Hepatocyte (in vitro differentiated cells): ENCODE measurements around the gene HOXD9. TPM values are rescaled to one million over a fixed set of nuclear protein-coding genes. Genes with fewer than 3 reads are reported as not detected.

Source experiments
- DNase-seq: peaks from one replicate; pipeline ENCODE4 v3.0.0-alpha.2; 2016; ENCODE audit warnings: low spot score
- H2AFZ ChIP-seq: fragments of 200-600 bp; sonication (generic); 2 replicates; pipeline ENCODE4 v1.6.0; 2016; ENCODE audit warnings: antibody characterized with exemption, mild to moderate bottlenecking
- H3K27ac ChIP-seq: fragments of 200-600 bp; sonication (generic); 2 replicates; pipeline ENCODE4 v1.5.1; 2016; ENCODE audit warnings: mild to moderate bottlenecking
- H3K27me3 ChIP-seq: fragments of 200-600 bp; sonication (generic); 2 replicates; pipeline ENCODE4 v1.6.1; 2016
- H3K36me3 ChIP-seq: fragments of 200-600 bp; sonication (generic); replicated peaks from 2 replicates; pipeline ENCODE4 v1.5.1; 2016; ENCODE audit warnings: low read depth; ENCODE audit not compliant: insufficient read depth
- H3K4me1 ChIP-seq: fragments of 200-600 bp; sonication (generic); 2 replicates; pipeline ENCODE4 v1.5.1; 2016; ENCODE audit warnings: mild to moderate bottlenecking, moderate library complexity; ENCODE audit not compliant: insufficient read depth
- H3K4me2 ChIP-seq: fragments of 200-600 bp; sonication (generic); 2 replicates; pipeline ENCODE4 v1.6.0; 2016
- H3K4me3 ChIP-seq: fragments of 200-600 bp; sonication (generic); 2 replicates; pipeline ENCODE4 v1.5.1; 2016; ENCODE audit warnings: mild to moderate bottlenecking
- H3K79me2 ChIP-seq: fragments of 200-600 bp; sonication (generic); 2 replicates; pipeline ENCODE4 v1.6.0; 2017; ENCODE audit warnings: mild to moderate bottlenecking
- H3K9me2 ChIP-seq: fragments of 200-600 bp; sonication (generic); replicated peaks from 2 replicates; pipeline ENCODE4 v1.6.0; 2017; ENCODE audit warnings: mild to moderate bottlenecking; ENCODE audit not compliant: insufficient read depth
- H3K9me3 ChIP-seq: fragments of 200-600 bp; sonication (generic); 2 replicates; pipeline ENCODE4 v1.5.1; 2016; ENCODE audit warnings: low read depth, mild to moderate bottlenecking
- H4K20me1 ChIP-seq: fragments of 200-600 bp; sonication (generic); 2 replicates; pipeline ENCODE4 v1.6.0; 2016; ENCODE audit warnings: mild to moderate bottlenecking; ENCODE audit not compliant: insufficient read depth, poor library complexity, severe bottlenecking
- EZH2 ChIP-seq: fragments of 200-600 bp; sonication (generic); IDR thresholded peaks from 2 replicates; pipeline ENCODE4 v1.6.1; 2016; ENCODE audit warnings: antibody characterized with exemption, mild to moderate bottlenecking, borderline replicate concordance
- EZH2phosphoT487 ChIP-seq: fragments of 200-600 bp; sonication (generic); IDR thresholded peaks from one replicate; pipeline ENCODE4 v1.6.1; 2018; ENCODE audit warnings: antibody characterized with exemption, mild to moderate bottlenecking, low read depth, moderate library complexity; ENCODE audit not compliant: unreplicated experiment, severe bottlenecking
- WGBS: methylation state at CpG from one replicate; pipeline ENCODE4 v1.1.6; 2016; ENCODE audit warnings: low lambda C conversion rate; ENCODE audit errors: missing lambda C conversion rate; 5-methylcytosine and 5-hydroxymethylcytosine counted together
- microRNA counts: library from miRNA; unstranded; fragments of <30 nt; microRNA quantifications from one replicate; lab custom pipeline; 2017
- microRNA-seq: library from miRNA; unstranded; fragments of <30 nt; microRNA quantifications from one replicate; pipeline ENCODE4, GENCODE V29; 2017
- polyA plus RNA-seq: library from polyadenylated mRNA; unstranded; fragments of >200 nt; fragmentation: Nextera tagmentation; extraction: Ambion mirVana; gene quantifications from 2 replicates; pipeline ENCODE4 v1.2.1, GENCODE V29; 2016
- small RNA-seq: library from RNA; depleted of rRNA; stranded (forward); fragments of <200 nt; gene quantifications from one replicate; pipeline ENCODE3, GENCODE V24; 2014
- total RNA-seq: library from RNA; depleted of rRNA; stranded (reverse); fragments of >200 nt; gene quantifications from 2 replicates; pipeline ENCODE4 v1.2.3, GENCODE V29; 2014
- TF ChIP-seq, protein P1 (sequence below): fragments of 200-600 bp; sonication (generic); IDR thresholded peaks from 2 replicates; pipeline ENCODE4 v1.5.1; 2016; ENCODE audit warnings: antibody characterized with exemption, mild to moderate bottlenecking; ENCODE audit not compliant: poor library complexity

Gene HOXD9
- total and polyA plus RNA-seq, 2 experiments from 2014 or later: 2.9 to 4.7 TPM

DNA sequence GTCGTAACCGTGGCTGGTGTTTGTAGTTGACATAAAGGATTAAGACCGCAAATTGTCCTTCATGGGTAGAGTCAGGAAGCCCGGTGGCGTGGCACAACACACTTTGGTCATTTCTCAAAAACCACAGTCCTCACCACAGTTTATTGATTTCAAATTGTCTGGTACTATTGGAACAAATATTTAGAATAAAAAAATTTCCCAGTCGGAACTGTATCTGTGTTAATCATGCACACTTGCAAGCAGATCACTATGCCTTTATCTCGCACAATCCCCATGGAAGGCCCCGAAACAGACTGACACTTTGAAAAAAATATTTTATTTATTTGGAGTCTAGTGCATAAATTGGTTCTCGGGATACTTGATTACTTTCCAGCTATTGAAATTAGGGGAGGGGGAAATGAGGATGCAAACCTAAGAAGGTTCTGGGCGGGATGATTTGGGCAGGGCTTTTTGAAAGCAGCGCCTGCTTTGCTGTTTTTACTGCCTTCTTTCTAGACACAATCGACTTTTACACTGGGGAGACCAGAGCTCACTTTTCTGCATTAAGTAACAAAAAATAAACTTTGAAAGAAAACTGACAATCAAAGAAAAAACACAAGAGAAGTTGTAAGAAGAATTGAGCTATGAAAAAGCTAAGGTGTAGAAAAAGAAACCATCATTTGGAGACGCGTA is 50.5 kb downstream of the HOXD9 start:
- no peak overlapping the region for H3K4me3 ChIP-seq
- 25% methylated on average over 14 of the region's 14 CpGs for WGBS
- no peak overlapping the region for H3K4me2 ChIP-seq
- H3K27me3 ChIP-seq: peaks cover 100% of the 10 kb centered on the region
- H3K36me3 ChIP-seq: no peaks in the 10 kb centered on the region
- H2AFZ ChIP-seq: no peak overlapping the region
- H4K20me1 ChIP-seq: no peaks in the 10 kb centered on the region
- H3K79me2 ChIP-seq: no peaks in the 10 kb centered on the region
- TF ChIP-seq EZH2: no peak
- TF ChIP-seq, protein P1, sequence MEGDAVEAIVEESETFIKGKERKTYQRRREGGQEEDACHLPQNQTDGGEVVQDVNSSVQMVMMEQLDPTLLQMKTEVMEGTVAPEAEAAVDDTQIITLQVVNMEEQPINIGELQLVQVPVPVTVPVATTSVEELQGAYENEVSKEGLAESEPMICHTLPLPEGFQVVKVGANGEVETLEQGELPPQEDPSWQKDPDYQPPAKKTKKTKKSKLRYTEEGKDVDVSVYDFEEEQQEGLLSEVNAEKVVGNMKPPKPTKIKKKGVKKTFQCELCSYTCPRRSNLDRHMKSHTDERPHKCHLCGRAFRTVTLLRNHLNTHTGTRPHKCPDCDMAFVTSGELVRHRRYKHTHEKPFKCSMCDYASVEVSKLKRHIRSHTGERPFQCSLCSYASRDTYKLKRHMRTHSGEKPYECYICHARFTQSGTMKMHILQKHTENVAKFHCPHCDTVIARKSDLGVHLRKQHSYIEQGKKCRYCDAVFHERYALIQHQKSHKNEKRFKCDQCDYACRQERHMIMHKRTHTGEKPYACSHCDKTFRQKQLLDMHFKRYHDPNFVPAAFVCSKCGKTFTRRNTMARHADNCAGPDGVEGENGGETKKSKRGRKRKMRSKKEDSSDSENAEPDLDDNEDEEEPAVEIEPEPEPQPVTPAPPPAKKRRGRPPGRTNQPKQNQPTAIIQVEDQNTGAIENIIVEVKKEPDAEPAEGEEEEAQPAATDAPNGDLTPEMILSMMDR: no peak
- TF ChIP-seq EZH2phosphoT487: no peak
- DNase-seq: no peak
- peaks cover 12% of the 10 kb centered on the region for H3K4me1 ChIP-seq
- H3K9me2 ChIP-seq: no peaks in the 10 kb centered on the region
- no peak overlapping the region for H3K27ac ChIP-seq
- no peaks in the 10 kb centered on the region for H3K9me3 ChIP-seq

DNA sequence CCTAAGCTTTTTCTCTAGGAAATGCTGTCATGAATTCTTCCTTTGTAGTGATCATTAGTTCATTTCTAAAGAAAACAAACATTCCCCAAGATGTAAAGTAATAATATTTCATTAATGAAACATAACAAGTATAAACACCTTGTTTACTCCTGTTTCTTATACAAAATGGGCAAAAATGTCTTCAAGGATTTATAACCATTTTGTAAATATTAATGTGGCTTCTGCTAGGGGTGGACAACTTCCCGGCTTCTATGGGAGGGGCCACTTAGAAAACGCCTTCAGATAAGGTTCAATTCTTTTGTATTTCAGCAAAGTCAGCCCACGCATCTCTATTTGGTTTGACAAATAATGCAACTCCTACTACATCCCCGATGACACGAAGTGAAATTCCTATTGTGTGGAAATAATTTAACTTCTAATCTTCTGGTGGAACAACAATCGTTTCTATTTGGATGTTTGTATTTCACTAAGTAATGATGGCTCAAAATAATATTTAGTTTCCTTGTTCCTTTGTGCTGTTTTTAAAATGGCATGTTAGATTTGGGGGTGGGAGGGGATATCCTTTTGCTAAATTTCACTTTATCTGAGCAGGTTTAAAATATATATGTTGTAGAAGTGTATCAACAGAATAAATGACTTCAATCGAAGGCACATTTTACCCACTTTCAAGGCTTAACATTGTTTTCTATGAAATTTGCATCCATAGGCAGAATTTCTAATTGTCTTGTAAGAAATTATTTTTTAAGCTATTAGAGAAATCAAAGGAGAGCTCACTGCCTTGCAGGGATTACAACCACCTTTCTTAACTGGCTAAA is 51.3 kb downstream of the HOXD9 start:
- no peaks in the 10 kb centered on the region for H3K36me3 ChIP-seq
- H3K9me2 ChIP-seq: no peaks in the 10 kb centered on the region
- peak overlapping the region; percentile 62 for H3K4me2 ChIP-seq
- H3K4me3 ChIP-seq: no peak overlapping the region
- no peaks in the 10 kb centered on the region for H3K79me2 ChIP-seq
- H3K27me3 ChIP-seq: peaks cover 100% of the 10 kb centered on the region
- 22% methylated on average over 7 of the region's 7 CpGs for WGBS
- no peaks in the 10 kb centered on the region for H3K9me3 ChIP-seq
- no peaks in the 10 kb centered on the region for H4K20me1 ChIP-seq
- peak; percentile 57 for TF ChIP-seq EZH2phosphoT487
- TF ChIP-seq, protein P1: no peak
- no peak for DNase-seq
- no peak overlapping the region for H3K27ac ChIP-seq
- H3K4me1 ChIP-seq: peaks cover 17% of the 10 kb centered on the region
- H2AFZ ChIP-seq: no peak overlapping the region

DNA sequence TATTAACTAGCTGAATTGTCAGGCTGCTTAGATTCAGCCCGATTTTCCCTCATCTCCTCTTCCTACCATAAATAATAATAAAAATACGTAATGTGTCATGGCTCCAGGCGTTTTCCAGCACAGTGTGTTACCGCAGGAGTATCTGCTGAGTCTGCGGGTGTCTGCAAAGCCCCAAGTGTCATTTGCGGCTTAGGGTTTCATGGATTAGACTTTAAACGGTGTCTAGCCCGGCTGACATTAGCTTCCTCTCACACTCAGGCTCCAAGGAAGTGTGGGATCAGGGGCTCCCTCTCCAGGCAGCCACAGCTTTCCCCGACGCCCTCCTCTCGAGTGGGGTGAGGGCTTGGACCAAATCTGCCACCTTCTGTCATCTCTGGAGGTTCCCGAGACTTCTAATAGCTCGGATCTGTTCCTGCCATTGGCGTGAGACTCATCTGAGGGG is 51.9 kb downstream of the HOXD9 start:
- peaks cover 17% of the 10 kb centered on the region for H3K4me1 ChIP-seq
- peaks cover 100% of the 10 kb centered on the region for H3K27me3 ChIP-seq
- TF ChIP-seq EZH2: no peak
- H3K27ac ChIP-seq: no peak overlapping the region
- peak overlapping the region; percentile 62 for H3K4me2 ChIP-seq
- H2AFZ ChIP-seq: no peak overlapping the region
- no peak for DNase-seq
- WGBS: 3% methylated on average over 14 of the region's 14 CpGs
- no peaks in the 10 kb centered on the region for H3K79me2 ChIP-seq
- no peaks in the 10 kb centered on the region for H3K36me3 ChIP-seq
- H3K9me2 ChIP-seq: no peaks in the 10 kb centered on the region
- no peaks in the 10 kb centered on the region for H4K20me1 ChIP-seq
- H3K4me3 ChIP-seq: no peak overlapping the region
- H3K9me3 ChIP-seq: no peaks in the 10 kb centered on the region

MicroRNAs within 50 kb of the gene (microRNA counts, 767-probe panel; counts per million panel counts)
- microRNA hsa-miR-10b-5p (lab: Ali Mortazavi, UCI): not detected

Small RNA genes lying within 50 kb of the gene (microRNA-seq; reads per million reads assigned to microRNA genes)
- 2,080 reads per million, percentile 84 among the genes with 10 or more reads in this experiment for gene MIR10B

Small RNA genes lying within 50 kb of the gene (small RNA-seq; reads per million reads assigned to genes)
- 9,548 reads per million, percentile 100 among the genes with 10 or more reads in this experiment for gene MIR10B

Other genes starting within 250 kb of the HOXD9 start
- gene LNPK, start 120.5 kb upstream of the HOXD9 start, total RNA-seq: 48.5 and 49.2 TPM in 2 replicates
- 11.7 and 15.4 TPM in 2 replicates for gene LNPK, start 120.5 kb upstream of the HOXD9 start, polyA plus RNA-seq
- gene EVX2, start 38.8 kb upstream of the HOXD9 start, total RNA-seq: 3.5 and 3.7 TPM in 2 replicates
- 1.3 and 1.7 TPM in 2 replicates for gene EVX2, start 38.8 kb upstream of the HOXD9 start, polyA plus RNA-seq
- gene HOXD13, start 30.0 kb upstream of the HOXD9 start, total RNA-seq: 33.9 and 37.2 TPM in 2 replicates
- gene HOXD13, start 30.0 kb upstream of the HOXD9 start, polyA plus RNA-seq: 19.3 and 24.7 TPM in 2 replicates
- gene HOXD12, start 22.9 kb upstream of the HOXD9 start, total RNA-seq: 17.9 and 29.0 TPM in 2 replicates
- 3.1 and 3.3 TPM in 2 replicates for gene HOXD12, start 22.9 kb upstream of the HOXD9 start, polyA plus RNA-seq
- 5.7 and 6.3 TPM in 2 replicates for gene HOXD11, start 15.4 kb upstream of the HOXD9 start, total RNA-seq
- gene HOXD11, start 15.4 kb upstream of the HOXD9 start, polyA plus RNA-seq: 9.9 and 11.5 TPM in 2 replicates
- 8.5 and 11.7 TPM in 2 replicates for gene HOXD10, start 5.9 kb upstream of the HOXD9 start, total RNA-seq
- 5.1 and 9.9 TPM in 2 replicates for gene HOXD10, start 5.9 kb upstream of the HOXD9 start, polyA plus RNA-seq
- 1.3 TPM in 2 replicates for gene HOXD8, start 7.0 kb downstream of the HOXD9 start, total RNA-seq
- 0.77 TPM in 1 of 2 replicates, not detected in the other for gene HOXD8, start 7.0 kb downstream of the HOXD9 start, polyA plus RNA-seq
- gene HOXD4, start 28.8 kb downstream of the HOXD9 start, total RNA-seq: 0.40 and 0.70 TPM in 2 replicates
- gene HOXD4, start 28.8 kb downstream of the HOXD9 start, polyA plus RNA-seq: 0.13 TPM in 1 of 2 replicates, not detected in the other
- 0.13 and 0.20 TPM in 2 replicates for gene HOXD3, start 34.6 kb downstream of the HOXD9 start, total RNA-seq
- 0.41 TPM in 1 of 2 replicates, not detected in the other for gene HOXD3, start 34.6 kb downstream of the HOXD9 start, polyA plus RNA-seq
- gene HOXD1, start 65.9 kb downstream of the HOXD9 start, total RNA-seq: not detected in 2 replicates
- not detected in 2 replicates for gene HOXD1, start 65.9 kb downstream of the HOXD9 start, polyA plus RNA-seq
- gene MTX2, start 146.7 kb downstream of the HOXD9 start, total RNA-seq: 38.6 and 42.5 TPM in 2 replicates
- gene MTX2, start 146.7 kb downstream of the HOXD9 start, polyA plus RNA-seq: 54.8 and 61.5 TPM in 2 replicates